GM19324 (cell line): ENCODE results near the gene SLC25A11.
"Not testable (repeated sequence)": the region's sequence is repeated elsewhere in the genome, so short reads cannot be mapped to it uniquely, and the experiment has no call there.

Experiments used
- ATAC-seq: cut with Tn5 transposase; IDR thresholded peaks from one replicate; pipeline ENCODE4 v1.9.1; 2021; ENCODE audit warnings: mild to moderate bottlenecking, moderate library complexity; ENCODE audit not compliant: unreplicated experiment, low FRiP score

Gene SLC25A11

GRCh38 chr17:4928881-4929280 is 11.0 kb downstream of the SLC25A11 start:
- no peak for ATAC-seq

DNA sequence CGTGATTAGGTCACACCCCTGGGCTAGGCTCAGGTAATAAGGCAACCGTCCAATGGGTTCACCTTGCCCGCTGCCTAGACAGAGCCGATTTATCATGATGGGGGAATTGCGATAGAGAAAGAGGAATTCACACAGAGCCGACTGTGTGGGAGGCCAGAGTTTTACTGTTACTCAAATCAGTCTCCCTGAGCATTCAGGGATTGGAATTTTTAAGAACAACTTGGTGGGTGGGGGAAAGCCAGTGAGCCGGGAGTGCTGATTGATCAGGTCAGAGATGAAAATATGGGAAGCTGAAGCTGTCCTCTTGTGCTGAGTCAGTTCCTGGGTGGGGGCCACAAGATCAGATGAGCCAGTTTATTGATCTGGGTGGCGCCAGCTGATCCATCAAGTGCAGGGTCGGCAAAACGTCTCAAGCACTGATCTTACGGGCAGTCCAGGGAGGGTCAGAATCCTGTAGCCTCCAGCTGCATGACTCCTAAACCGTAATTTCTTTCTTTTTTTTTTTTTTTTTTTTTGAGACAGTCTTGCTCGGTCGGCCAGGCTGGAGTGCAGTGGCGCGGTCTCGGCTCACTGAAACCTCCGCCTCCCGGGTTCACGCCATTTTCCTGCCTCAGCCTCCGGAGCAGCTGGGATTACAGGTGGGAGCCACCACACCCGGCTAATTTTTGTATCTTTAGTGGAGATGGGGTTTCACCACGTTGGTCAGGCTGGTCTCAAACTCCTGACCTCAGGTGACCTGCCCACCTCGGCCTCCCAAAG is 13.1 kb downstream of the SLC25A11 start:
- ATAC-seq, result not testable (repeated sequence)

DNA sequence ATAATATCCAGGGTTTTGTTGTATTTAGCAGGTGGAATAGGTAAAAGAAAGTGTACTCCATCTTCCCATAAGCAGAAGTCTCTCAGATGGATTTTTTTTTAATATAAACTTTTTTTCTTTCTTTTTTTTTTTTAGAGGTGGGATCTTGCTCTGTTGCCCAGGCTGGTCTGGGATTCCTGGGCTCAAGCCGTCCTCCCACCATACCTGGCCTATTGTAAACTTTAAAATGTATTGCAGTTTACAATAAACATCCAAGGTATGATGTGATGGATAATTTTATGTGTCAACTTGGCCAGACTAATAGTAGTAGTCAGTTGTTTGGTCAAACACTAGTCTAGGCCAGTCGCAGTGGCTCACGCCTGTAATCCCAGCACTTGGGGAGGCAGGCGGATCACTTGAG is 18.5 kb downstream of the SLC25A11 start:
- no peak for ATAC-seq

DNA sequence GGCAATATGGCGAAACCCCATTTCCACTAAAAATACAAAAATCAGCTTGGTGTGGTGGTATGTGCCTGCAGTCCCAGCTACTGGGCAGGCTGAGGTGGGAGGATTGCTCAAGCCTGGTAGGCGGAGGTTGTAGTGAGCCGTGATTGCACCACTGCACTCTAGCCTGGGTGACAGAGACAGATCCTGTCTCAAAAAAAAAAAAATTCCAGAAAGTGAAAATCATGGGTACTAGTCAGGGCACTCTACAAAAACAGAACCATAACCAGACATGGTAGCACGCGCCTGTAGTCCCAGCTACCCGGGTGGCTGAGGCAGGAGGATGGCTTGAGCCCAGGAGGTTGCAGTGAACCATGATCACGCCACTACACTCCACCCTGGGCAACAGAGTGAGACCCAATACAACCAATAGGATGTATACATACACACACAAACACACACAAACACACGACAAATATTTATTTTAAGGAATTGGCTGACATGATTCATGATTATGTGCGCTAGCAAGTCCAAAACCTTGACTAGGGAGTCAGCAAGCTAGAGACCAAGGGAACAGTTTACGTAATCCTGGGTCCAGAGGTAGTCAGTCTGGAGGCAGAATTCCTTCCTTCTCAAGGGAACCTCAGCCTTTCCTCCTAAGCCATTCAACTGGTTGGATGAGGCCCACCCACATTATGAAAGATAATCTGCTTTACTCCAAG is 19.3 kb downstream of the SLC25A11 start:
- ATAC-seq, result no peak

DNA sequence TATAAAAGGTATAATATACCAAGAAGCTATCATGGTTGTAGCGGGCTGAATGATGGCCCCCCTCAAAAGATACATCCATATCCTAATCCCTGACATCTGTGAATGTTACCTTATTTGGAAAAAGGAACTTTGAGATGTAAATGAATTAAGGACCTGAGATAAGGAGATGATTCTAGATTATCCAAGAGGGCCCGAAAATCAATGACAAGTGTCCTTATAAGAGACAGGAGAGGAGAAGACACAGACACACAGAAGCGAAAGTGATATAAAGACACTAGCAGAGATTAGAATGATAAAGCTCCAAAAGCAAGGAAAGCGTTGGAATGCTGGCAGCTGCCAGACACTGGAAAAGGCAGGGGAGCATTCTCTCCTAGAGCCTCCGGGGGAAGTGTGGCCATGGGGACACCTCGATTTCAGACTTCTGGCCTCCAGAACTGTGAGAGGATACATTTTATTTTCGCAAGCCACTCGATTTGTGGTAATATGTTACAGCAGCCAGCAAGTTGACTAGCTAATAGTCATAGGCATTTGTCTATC is 20.3 kb downstream of the SLC25A11 start:
- ATAC-seq, result no peak

DNA sequence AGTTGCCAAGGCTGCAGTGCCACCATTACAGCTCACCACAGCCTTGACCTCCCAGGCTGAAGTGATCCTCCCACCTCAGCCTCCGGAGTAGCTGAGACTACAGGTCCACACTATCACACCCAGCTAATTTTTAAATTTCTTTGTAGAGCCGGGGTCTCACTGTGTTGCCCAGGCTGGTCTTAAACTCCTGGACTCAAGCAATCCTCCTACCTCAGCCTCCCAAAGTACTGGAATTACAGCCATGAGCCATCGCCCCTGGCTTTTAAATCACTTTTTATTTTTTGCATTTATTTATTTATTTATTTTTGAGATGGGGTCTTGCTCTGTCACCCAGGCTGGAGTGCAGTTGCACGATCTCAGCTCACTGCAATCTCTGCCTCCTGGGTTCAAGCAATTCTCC is 25.3 kb downstream of the SLC25A11 start:
- ATAC-seq, result not testable (repeated sequence)

GRCh38 chr17:4913994-4914393 is 25.9 kb downstream of the SLC25A11 start:
- no peak for ATAC-seq

DNA sequence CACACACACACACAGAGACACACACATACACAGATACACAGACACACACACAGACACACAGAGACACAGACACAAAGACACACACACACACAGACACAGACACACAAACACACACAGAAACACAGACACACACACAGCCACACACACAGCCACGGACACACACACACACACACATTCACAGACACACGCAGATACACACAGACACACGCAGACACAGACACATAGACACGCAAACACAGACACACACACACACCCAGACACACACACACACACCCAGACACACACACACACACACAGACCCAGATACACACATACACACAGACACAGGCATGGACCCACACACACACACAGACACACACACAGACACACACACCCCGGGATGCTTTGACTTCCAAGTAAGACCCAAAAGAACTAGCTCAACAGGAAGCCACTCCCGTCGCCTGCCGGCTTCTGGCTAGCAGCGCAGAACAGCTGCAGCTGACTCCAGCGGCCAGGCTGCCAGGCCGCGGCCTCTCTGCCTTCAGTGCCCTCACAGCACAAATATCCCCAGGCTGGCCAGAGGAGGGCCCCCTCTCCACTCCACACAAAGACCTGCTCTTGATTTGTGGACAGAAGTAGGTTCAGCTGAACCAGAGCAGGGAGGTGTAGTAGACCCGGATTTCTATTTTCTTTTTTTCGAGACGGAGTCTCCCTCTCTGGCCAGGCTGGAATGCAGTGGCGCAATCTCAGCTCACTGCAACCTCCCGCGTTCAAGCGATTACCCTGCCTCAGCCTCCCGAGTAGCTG is 30.9 kb downstream of the SLC25A11 start:
- ATAC-seq, result no peak

GRCh38 chr17:4908301-4908700 is 31.5 kb downstream of the SLC25A11 start:
- no peak for ATAC-seq

DNA sequence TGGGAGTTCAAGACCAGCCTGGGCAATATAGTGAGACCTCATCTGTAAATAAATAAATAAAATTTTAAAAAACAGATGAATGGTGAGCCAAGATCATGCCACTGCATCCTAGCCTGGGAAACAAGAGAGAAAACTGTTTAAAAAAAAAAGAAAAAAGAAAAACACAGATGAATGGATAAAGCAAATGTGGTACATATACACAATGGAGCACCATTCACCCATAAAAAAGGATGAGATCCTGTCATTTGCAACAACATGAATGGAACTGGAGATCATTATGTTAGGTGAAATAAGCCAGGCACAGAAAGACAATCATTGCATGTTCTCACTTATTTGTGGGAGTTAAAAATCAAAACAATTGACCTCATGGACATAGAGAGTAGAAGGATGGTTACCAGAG is 33.2 kb downstream of the SLC25A11 start:
- not testable (repeated sequence) for ATAC-seq

DNA sequence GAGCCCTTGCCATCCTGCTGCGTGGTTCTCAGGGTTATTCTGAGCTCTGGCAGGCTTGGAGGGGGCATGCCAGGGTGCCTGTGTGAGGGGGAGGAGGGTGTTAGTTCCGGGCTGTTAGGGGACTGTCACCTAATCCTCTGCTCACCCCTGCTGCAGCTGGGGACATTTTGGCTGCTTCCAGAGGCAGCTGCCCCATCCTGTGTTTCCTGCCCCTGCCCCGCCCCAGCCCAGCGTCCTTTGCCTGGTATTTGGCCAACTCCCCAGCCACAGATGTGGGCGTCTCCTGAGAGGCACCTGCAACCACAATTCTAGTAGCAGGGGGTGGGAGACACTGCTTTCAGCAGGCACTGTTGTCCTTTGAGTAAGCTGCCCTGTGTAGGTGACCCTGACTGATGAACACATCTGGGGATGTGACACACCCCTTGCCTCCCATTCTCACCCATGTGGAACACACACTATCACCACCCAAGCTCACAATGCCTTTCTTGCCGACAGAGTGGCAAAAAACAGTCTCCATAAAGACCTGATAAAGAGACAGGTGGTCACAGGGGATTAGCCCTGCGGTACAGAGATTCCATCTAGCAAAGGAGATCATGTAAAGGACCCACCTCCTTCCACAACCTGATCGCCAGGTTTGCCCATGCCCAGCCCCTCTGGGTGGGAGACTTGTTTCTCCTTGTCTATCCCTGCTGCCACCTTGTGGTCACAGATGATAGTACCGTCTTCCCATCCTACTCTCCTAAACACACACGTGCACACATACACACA is 36.6 kb downstream of the SLC25A11 start, which contains the start of gene CHRNE:
Gene CHRNE (minus strand): TSS at position 48 of the 768 bp plus-strand sequence. CDS start 35 bp downstream, at position 13.
- no peak for ATAC-seq

DNA sequence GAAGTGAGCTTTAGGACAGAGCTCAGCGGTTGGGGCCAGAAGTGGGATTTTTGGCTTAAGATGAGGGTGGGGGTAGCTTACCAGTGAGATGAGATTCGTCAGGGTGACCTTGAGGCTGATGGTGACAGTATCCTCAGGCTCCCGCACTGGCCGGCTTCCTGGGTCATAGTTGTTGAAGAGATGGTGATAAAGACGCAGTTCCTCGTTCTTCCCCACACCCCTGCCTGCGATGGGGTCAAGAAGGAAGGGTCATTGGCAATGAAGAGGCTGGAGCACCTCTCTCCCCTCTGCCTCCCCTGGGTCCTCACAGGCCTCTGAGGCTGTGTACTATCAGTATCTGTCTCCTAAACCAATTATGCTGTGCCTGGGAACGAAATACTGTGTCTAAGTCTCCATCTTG is 37.3 kb downstream of the SLC25A11 start:
- ATAC-seq, result no peak

DNA sequence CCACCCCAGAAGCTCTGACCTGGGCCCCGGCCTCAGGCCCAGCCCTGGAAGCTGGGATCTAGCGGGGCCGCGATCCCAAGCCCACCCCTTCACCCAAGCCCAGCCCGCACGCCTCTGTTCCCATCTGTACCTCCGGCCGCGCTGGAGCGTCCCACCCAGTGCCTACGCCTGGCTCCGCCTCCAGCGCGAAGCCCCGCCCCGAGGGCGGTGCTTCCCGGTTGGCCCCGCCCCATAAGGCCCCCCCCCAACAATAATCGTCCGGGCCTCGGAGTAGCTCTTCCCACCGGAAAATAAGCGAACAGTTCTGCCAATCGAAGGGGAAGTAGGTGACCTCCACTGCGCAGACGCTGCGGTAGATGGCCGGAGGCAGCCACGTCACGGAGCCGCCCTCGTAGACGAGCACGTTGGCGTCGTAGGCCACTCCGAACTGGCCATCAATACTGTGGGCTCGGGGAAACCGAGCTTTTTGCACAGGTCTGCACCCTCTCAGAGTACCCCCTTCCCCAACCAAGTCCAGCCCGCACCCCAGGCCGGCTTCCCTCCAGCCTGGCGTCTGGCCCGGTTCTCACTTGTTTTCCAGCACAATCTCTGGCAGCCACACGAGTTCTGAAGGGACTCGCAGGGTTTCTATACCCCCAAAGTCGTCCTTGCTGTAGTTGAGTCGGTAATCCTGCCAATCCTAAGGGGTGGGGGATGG is 38.0 kb downstream of the SLC25A11 start:
- ATAC-seq, result no peak

- no peak for ATAC-seq
Observed at GRCh38 chr17:4901108-4901647, 38.7 kb downstream of the SLC25A11 start.

DNA sequence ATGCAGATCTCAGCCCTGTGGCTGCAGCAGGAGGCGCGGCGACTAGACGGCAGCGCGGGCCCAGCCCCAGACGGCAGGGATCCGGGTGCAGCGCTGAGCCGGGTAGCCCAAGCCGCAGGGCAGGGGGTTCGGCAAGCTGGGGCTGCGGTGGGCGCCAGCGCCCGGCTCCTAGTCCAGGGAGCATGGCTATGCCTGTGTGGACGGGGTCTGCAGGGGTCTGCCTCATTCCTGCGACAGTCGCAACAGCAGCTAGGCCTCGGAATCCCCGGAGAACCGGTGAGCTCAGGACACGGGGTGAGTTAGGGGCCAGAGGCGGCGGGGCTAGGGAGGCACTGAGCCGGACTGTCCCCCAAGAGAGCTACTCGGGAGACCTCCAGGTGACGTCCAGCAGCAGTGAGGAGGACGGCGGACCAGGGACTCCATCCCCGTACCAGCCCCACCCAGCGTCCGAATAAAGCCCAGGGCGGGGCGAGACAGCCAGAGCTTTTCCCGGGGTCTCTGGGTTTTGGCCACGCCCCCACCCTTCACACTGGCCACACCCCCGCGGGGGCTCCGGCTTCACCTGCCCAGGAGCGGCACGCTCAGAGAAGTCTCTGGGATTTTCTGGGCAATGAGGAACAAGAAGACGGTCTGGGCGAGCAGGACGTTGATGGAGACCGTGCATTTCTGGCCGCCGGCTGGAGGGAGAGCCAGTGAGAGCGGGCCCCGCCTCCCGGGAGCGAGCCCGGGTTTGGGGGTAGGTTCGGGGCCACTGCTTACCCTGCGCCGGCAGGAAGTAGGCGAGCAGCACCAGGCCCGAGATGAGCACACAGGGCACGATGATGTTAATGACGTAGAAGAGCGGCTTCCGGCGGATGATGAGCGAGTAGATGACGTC is 39.4 kb downstream of the SLC25A11 start:
- ATAC-seq, result no peak

DNA sequence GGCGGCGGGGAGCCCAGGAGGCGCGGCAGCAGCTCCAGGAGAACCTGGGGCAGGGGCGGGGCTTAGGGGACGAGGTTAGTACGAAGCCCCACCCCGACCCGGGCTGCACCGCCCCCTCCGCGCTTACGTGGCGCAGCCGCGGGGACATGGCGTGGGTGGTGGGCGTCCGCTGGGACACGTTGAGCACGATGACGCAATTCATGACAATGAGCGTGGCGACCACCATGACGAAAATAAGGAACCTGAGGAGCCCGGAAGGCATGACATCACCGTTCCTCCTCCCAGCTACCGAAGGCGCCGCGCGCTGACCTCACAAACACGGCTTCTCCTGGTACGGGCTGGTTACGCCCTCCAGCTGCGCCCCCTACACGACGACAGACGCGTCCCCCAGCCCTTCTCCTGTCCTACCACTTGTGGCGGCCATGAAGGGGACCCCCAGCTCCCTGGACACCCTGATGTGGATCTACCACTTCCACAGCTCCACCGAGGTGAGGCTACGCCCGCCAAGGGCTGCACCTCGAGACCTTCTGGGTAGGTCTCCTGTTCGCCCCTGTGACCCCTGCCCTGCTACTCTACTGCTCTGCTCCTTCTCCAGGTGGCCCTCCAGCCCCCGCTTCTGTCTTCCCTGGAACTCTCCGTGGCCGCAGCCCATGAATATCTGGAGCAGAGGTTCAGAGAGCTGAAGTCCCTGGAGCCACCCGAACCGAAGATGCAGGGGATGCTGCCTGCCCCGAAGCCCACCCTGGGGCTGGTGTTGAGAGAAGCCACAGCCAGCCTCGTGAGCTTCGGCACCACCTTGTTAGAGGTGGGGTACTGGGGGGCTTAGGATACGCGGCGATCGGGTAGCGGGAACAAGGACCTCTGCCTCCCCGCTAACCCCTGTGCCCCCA is 40.3 kb downstream of the SLC25A11 start, which contains the start of gene C17orf107:
Gene C17orf107 (plus strand): TSS at position 196 of the 890 bp plus-strand sequence. CDS start 227 bp downstream, at position 423.
- ATAC-seq, result peak; percentile 47

- ATAC-seq, result no peak
Observed at GRCh38 chr17:4898927-4899326, 40.9 kb downstream of the SLC25A11 start.
